HG02571 (cell line): ENCODE data around the gene PRPF6.
A peak's percentile ranks its signal among the peaks of the same experiment; 100 is the strongest.

Source experiments
- ATAC-seq: cut with Tn5 transposase; IDR thresholded peaks from one replicate; pipeline ENCODE4 v1.9.1; 2021; ENCODE audit warnings: mild to moderate bottlenecking, moderate library complexity; ENCODE audit not compliant: unreplicated experiment

Gene PRPF6

DNA sequence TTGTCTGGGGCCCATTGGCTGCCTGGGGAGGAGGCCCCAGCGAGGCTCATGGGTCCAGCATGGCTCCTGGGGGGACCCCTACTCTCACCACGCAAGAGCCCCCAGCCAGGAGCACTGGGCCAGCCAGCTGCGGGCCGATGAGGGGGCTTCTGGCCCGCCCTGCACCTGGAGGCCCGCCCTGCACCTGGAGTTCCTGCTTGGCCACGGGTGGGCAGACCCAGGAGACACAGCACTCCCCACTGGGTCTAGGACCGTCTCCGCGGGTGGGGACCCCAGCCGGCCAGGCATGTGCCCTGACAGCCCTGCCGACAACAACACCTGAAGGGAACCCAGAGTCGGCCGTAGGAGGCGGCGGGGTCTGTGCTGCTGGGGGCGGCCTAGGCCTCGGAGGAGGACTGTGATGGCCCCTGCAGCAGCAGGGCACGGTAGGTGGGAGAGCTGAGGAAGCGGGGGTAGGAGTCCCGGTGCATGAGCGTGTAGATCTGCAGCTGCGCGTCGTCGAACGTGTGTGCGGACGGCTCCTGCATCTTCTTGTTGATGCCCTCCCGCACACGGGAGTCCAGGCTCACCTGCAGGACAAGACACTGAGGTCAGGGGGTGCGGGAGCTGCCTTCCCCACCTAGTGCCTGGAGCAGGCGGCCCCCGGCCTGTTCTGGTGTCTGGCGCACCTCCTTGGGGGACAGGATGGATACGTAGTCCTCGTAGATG, 92.7 kb downstream of the PRPF6 start:
- no peak for ATAC-seq

DNA sequence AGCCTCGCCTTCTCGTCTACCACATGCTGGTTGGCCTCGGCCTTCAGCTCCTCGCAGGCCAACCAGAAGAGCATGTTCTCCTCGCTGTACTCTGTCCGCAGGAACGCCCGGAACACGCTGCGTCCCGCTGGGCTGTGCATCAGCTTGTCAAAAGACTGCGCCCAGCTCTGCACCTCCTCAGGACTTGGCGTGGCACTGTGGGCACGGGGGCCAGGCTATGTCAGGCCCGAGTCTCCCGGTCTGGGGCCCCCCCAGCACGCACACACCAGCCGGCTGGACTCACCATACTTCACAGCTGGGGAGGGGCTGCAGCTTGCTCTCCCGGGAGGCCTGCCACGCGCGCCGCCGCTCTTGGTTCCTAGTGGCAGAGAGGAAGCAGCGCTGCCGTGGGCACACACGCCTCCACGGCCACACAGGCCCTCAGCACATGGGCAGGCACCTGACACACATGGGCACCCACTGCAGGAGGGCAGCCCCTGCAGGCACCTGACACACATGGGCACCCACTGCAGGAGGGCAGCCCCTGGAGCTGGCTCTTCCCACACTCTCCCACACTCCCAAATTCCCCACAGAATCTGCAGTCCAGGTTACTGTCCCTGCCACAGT, 93.4 kb downstream of the PRPF6 start:
- no peak for ATAC-seq

DNA sequence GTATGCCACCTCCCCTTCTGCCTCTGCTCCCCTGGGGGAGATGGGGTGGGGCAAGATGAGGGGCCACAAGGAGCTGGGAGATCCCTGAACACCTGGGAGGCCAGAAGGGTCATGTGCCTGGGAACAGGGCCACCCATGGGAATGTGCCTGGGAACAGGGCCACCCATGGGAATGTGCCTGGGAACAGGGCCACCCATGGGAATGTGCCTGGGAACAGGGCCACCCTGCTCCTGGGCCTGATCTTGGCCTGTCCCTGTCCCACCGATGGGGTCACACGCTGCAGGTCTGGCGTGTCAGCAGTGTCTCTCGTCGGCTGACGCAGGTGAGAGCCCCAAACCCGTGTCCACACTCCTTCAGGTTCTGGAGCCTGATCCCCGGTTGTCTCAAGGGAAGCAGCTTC, 94.0 kb downstream of the PRPF6 start:
- ATAC-seq, result no peak

DNA sequence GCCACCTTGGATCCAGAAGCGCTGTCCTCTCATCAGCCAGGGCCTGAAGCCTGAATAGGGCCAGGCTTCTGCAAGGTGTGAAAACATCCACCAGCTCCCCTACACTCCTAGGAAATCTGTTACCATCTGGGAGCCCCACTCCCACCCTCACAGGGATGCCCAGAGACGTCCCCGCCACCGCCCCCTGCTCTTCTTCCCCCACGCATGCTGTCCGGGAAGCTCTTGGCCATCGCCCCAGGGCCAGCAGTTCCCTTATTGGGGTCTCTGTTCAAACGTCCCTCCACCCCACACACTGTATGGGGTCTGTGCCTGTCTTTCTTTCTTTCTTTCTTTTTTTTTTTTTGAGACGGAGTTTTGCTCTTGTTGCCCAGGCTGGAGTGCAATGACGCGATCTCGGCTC, 94.6 kb downstream of the PRPF6 start:
- no peak for ATAC-seq

DNA sequence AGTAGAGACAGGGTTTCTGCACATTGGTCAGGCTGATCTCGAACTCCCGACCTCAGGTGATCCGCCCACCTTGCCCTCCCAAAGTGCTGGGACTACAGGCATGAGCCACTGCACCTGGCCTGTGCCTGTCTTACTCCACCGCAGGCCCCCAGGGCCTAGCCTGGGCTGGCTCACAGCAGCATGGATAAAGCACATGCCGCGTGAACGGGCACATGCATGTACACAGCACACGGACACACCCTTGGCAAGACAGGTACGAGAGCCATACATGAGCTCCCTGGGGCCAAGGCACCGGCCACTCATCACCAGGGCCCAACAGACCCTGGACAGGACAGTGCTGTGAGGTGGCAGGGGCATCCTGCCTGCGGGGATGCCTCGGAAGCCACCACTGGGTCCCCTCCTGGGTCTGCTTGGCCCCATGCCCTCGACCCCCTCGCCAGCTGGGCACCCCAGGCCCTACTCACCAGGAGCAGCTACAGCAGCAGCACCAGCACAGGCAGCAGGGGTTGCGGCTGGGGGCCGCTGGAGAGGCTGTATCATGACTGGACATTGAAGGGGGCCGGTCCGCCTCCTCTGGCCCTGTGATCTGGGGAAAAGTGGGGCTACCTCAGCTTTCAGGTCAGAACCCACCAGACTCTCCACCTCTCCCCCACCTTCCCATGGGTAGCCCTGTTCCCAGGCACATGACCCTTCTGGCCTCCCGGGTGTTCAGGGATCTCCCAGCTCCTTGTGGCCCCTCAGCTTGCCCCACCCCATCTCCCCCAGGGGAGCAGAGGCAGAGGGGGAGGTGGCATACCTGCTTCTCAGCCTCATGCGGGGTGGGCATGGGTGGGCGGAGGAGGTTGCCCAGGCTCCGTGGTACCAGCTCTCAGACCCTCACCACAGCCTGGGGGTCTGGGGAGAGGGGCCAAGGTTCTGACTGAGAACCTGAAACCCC, 95.4 kb downstream of the PRPF6 start:
- ATAC-seq, result no peak

DNA sequence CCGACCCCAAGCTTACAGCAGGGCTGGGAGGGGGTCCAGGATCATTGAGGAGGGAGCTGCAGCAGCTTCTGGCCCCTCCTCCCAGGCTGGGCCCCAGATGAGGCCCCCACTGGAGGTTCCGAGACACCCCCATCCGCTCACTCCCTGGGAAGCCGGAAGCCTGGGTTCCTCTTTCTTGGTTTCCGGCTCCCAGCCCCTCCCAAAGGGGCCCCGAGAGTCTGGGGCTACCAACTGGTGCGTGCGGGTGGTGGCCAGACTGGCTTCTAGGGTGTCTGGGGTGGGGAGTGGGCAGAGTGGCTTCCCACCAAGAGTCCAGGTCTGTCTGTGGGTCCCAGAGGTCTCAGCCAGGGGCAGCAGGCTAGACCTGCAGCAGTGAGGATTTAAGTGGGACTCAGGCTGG, 96.2 kb downstream of the PRPF6 start:
- ATAC-seq, result no peak

DNA sequence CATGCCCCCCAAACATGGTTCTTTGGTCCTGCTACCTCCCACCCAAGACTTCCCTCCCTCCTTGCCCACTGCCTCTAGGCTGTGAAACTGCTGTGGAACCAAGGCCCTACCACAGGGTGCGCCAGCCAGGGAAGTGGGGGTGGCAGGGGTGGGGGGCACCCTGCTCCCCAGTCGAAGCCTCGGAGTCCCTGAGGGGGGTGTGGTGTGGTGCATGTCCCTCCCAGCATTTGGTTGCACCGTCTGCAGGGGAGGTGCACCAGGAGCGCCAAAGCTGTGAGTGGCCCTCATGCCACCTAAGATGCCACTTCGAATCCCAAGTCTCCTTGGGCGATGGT, 96.6 kb downstream of the PRPF6 start:
- ATAC-seq, result no peak

DNA sequence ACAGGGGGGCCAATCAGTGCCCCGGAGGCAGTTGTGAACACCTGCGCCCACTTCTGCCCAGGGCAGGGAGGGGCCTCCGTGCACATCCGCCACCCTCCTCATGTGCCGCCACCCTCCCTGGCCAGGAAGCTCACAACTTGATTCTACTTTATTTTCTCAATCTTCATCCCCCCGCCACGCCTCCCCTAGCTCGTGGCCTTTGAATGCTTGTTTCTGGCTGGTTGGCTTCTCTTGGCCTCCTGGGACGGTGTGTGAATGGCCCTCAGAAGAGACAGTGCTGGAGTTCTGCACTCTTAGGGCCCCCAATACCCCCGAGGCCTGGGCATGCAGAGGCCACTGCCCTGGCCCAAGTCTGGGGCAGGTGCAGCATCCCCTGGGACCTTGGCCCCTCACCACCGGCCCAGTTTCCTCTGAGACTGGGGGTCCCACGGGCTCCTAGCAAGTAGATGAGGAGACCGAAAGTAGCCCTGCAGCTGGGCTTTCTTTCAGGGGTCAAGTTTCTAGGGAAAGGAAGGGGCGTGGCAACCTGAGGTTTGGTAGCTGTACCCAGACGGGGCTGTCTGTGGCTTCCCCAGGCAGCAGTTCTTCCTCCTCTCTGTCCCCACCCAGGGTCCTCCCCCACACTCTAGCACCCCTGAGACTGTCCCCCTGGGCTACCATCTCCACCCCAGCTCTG, 97.1 kb downstream of the PRPF6 start:
- no peak for ATAC-seq

DNA sequence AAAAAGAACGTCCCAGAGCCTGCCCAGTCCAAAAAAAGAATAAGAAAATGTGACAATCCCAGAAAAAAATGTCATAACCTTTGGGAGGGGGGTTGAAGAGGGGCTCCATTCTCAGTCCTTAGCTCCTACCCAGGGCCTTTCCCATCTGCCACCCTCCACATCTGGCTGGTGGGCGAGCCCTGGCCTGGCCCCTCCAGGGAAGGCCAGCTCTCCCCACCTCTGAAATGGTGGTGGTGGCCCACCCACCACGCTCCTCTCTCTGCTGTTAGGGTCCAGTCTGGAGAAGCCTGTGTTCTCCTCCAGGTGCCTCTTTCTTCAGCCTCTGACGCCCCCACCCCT, 98.0 kb downstream of the PRPF6 start:
- no peak for ATAC-seq

DNA sequence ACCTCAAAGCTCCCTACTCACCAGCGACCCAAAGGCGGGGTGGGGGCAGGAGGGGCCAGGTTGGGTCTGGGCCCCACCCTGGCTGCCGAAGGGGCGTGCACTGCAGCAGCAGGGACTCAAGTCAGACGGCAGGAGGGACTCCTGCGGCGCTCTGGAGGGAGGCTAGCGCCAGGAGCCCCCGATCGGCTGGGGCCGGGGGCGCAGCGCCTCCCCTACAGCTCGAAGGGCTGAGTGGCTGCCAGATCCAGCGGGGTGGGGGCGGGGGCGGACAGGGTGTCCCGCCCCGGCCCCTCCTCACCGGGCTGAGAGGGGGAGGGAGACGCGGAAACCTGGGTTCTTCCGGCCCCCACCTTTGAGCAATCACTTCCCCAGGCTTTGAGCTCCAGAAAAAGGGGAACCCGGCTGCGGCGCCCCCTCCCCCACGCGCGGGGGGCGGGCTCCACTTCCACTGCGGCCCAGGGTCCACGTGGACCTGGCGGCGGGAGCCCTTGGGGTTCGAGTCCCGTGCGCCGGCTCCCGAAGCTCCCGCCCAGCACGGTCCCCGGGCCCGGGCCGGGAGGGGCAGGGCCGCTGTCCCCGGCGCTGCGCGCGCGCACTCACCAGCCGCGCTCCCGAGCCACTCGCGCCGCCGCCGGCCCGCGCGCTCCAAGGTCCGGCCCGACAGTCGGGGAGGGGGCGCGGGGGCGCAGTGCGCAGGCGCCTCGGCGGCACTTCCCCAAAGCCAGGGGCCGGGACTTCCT, 98.5 kb downstream of the PRPF6 start, which contains the start of gene RGS19:
Gene RGS19, minus strand, starts transcription at position 246 of the 740 bp plus-strand sequence. CDS start 2,632 bp downstream, outside the sequence.
- peak; percentile 45 for ATAC-seq

DNA sequence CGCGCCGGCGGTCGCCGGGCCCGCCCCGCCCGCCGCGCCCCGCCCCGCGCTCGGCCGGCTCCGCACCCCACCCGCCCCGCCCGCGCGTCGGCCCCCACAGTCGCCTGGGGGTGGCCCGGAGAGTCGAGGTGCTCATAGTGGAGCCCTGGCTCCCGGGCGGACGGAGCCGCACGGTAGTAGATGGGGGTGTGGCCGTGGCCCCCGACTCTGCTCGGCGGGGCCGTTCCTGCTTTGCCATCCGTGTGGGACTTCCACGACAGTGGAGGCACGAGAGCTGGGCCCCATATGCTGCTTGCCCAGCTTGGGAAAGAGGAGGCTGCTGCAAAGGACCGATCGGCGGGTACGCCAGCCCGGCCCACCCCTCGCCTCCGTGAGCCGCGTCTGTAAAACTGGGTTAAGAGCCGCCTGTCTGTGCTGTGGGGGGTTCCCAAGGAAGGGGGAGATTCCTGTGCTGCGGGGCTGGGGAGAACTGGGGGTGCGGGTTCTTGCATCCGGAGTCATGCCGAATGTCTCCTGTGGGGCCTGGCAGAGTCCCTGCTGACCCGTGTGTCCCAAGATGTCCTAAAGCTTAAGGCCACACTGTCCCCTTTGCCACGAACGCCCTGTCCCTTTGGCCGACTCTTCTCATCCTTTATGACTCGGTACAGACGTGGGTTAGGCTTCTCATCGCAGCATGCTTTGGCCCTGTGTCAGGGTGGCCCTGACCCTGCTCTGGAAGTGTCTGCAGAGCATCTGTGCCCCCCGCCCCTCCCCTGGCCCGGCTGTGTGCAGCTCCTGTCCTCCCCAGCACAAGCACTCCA, 99.3 kb downstream of the PRPF6 start, which contains the start of gene OPRL1:
Gene OPRL1, plus strand, starts transcription at position 70 of the 800 bp plus-strand sequence. CDS start 12,639 bp downstream, outside the sequence.
- no peak for ATAC-seq

DNA sequence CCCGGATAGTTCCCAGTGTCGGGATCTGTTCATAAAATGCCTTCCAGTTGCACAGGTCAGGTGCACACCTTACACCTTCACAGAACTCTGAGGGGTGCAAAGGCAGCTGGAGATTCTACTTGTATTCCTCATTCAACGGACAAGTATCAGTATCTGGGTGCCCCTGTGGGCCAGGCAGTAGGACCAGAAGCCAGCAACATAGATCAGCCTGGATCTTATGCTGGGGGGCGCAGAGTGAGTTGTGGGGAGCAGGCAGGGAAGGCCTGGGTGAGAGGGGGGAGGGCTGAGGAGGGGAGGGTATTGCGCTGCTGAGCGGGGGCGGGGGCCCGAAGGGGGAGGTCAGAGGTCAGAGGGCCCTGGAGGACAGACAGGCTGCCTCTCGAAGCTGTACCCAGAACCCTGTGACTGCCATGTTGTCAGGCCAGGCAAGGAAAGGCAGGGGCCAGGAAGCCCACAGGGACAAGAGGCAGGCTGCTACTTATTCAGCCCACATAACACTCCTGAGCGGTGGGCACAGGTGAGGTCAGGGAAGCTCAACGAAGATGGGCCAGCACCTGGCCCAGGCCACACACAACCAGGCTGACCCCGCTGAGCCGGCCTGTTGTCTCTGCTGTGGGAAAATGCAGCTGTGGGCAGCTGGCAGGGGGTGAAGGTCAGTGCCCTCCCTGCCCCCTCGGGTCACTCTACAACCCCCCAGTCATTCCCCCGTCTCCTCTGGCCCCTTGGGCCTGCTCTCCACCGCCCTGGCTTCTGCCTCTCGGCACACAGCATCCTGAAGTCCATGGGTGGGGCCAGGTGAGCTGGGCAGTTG, 100.1 kb downstream of the PRPF6 start:
- no peak for ATAC-seq

DNA sequence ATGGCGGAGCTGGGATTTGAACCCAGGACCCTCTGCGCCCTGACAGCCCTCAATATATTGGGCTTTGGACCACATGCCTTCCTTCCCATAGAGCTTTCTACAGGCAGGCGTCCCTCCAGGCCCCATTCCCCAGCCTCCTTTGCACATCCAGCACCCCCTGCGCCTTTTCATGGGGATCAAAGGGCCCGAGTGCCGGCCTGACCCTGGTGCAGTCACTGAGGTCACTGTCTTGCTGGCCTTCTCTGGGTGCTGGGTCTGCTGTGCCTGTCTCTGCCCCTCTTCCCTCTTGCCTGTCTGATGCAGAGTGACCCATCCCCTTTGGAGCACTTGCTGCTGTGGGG, 100.7 kb downstream of the PRPF6 start:
- no peak for ATAC-seq

DNA sequence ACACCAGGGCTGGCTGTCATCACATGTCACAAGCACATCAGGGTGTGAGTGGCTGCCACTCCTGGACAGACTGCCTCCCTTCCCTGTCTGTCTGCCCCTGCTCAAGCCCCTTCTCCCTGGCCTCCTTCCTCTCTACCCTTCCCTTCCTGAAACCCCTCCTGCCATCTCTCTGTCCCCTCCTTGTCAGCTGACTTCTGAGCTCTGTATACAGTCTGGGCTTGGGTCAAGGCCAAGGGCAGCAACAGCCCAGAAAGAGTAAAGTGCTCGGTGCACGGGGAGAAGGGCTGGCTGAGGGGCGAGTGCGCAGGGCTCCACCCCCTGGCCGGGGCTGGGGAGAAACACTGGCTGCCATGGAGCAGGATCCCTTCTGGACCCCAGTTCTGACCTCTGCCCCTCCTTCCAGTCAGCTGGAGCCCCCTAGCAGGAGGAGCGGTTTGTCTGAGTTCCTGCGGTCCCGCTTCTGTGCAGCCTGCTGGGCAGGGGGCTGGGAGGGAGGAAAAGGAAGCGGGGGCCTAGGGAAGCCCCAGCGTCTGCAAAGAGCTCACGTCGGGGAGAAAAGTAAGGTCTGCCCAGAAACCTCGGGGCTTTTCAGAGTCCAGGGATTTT, 101.3 kb downstream of the PRPF6 start:
- no peak for ATAC-seq
